Osteoblast (primary cell): ENCODE measurements around the gene EYA4. TPM values are rescaled to one million over a fixed set of nuclear protein-coding genes. Genes with fewer than 3 reads are reported as not detected.

ENCODE experiments used
- DNase-seq: peaks from one replicate; pipeline ENCODE4 v3.0.0; 2011; ENCODE audit warnings: low spot score, mixed read lengths; ENCODE audit not compliant: insufficient read length; ENCODE audit errors: missing footprints
- H2AFZ ChIP-seq: 2 replicates; pipeline ENCODE4 v1.6.0; 2011; ENCODE audit warnings: mild to moderate bottlenecking, low read length
- H3K27ac ChIP-seq: 2 replicates; pipeline ENCODE4 v1.5.1; 2011; ENCODE audit warnings: mild to moderate bottlenecking, low read depth, low read length, moderate library complexity
- H3K27me3 ChIP-seq: 2 replicates; pipeline ENCODE4 v1.6.0; 2012; ENCODE audit warnings: mild to moderate bottlenecking, control low read depth, inconsistent platforms, low read length, moderate library complexity; ENCODE audit not compliant: insufficient read depth
- H3K36me3 ChIP-seq: 2 replicates; pipeline ENCODE4 v1.5.1; 2011; ENCODE audit warnings: mild to moderate bottlenecking, low read length, control low read depth, moderate library complexity; ENCODE audit not compliant: insufficient read depth
- H3K4me1 ChIP-seq: 2 replicates; pipeline ENCODE4 v1.5.1; 2011; ENCODE audit warnings: mild to moderate bottlenecking, low read length, control low read depth, moderate library complexity; ENCODE audit not compliant: insufficient read depth
- H3K4me2 ChIP-seq: 2 replicates; pipeline ENCODE4 v1.6.0; 2011; ENCODE audit warnings: mild to moderate bottlenecking, low read length; ENCODE audit not compliant: insufficient read depth
- H3K4me3 ChIP-seq: fragments of 200-600 bp; sonication (generic); 3 replicates; pipeline ENCODE4 v1.5.1; 2012; ENCODE audit warnings: mild to moderate bottlenecking, low read length, inconsistent platforms; ENCODE audit not compliant: insufficient read depth
- H3K79me2 ChIP-seq: 2 replicates; pipeline ENCODE4 v1.6.0; 2012; ENCODE audit warnings: mild to moderate bottlenecking, low read length, control low read depth, inconsistent platforms; ENCODE audit not compliant: insufficient read depth
- H3K9me3 ChIP-seq: 2 replicates; pipeline ENCODE4 v1.5.1; 2011; ENCODE audit warnings: low read depth, low read length, control low read depth
- H4K20me1 ChIP-seq: 2 replicates; pipeline ENCODE4 v1.6.0; 2012; ENCODE audit warnings: mild to moderate bottlenecking, low read length, control low read depth; ENCODE audit not compliant: insufficient read depth
- total RNA-seq: library from RNA; depleted of rRNA; stranded (reverse); fragments of >200 nt; gene quantifications from 2 replicates; pipeline ENCODE4 v1.2.3, GENCODE V29; 2012
- TF ChIP-seq, protein P1 (sequence below): IDR thresholded peaks from 2 replicates; pipeline ENCODE4 v1.5.1; 2011; ENCODE audit warnings: mild to moderate bottlenecking, low read depth, low read length, moderate library complexity; ENCODE audit errors: extremely low read depth

EYA4 gene
- total RNA-seq, 1 donor, result 35.5 TPM

GRCh38 chr6:133528566-133528965 lies 287.4 kb downstream of the EYA4 start:
- TF ChIP-seq, protein P1, sequence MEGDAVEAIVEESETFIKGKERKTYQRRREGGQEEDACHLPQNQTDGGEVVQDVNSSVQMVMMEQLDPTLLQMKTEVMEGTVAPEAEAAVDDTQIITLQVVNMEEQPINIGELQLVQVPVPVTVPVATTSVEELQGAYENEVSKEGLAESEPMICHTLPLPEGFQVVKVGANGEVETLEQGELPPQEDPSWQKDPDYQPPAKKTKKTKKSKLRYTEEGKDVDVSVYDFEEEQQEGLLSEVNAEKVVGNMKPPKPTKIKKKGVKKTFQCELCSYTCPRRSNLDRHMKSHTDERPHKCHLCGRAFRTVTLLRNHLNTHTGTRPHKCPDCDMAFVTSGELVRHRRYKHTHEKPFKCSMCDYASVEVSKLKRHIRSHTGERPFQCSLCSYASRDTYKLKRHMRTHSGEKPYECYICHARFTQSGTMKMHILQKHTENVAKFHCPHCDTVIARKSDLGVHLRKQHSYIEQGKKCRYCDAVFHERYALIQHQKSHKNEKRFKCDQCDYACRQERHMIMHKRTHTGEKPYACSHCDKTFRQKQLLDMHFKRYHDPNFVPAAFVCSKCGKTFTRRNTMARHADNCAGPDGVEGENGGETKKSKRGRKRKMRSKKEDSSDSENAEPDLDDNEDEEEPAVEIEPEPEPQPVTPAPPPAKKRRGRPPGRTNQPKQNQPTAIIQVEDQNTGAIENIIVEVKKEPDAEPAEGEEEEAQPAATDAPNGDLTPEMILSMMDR, result no peak
- H3K27ac ChIP-seq, result no peak overlapping the region
- no peaks in the 10 kb centered on the region for H3K27me3 ChIP-seq
- no peak for DNase-seq
- no peak overlapping the region for H3K4me2 ChIP-seq
- no peaks in the 10 kb centered on the region for H3K4me1 ChIP-seq
- H3K4me3 ChIP-seq, result no peak overlapping the region
- H4K20me1 ChIP-seq, result no peaks in the 10 kb centered on the region
- H3K79me2 ChIP-seq, result no peaks in the 10 kb centered on the region
- no peaks in the 10 kb centered on the region for H3K36me3 ChIP-seq
- H3K9me3 ChIP-seq, result no peaks in the 10 kb centered on the region
- H2AFZ ChIP-seq, result no peak overlapping the region

DNA sequence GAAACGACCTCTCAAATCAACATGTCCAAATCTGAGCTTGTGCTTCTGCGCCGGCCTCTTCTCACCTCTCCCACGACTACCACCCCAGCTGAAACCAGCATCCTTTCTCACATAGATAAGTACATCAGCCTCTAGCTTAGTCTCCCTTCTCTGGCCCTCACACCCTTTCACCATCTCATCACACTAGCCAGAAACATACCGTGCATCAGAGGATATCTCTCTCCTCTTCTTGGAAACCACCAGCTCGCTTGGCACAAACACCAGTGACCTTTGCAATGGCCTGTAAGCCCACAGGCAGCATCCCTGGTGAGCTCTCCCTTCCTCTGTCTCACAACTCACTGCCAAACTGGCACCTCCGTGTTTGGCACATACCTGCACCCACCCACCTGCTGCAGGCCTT lies 291.8 kb downstream of the EYA4 start:
- Histone ChIP-seq H3K27me3 (no peaks in the 10 kb centered on the region), H3K4me1 (no peaks in the 10 kb centered on the region), H3K36me3 (no peaks in the 10 kb centered on the region), H3K9me3 (no peaks in the 10 kb centered on the region), H3K27ac (no peak overlapping the region), H3K4me3 (no peak overlapping the region), H2AFZ (no peak overlapping the region), H3K4me2 (no peak overlapping the region), H3K79me2 (no peaks in the 10 kb centered on the region), H4K20me1 (no peaks in the 10 kb centered on the region)
- TF ChIP-seq, protein P1, result no peak
- DNase-seq, result no peak

- Histone ChIP-seq H4K20me1 (no peaks in the 10 kb centered on the region), H3K4me2 (no peak overlapping the region), H3K27me3 (no peaks in the 10 kb centered on the region), H2AFZ (no peak overlapping the region), H3K27ac (no peak overlapping the region), H3K36me3 (no peaks in the 10 kb centered on the region), H3K4me1 (no peaks in the 10 kb centered on the region), H3K79me2 (no peaks in the 10 kb centered on the region), H3K4me3 (no peak overlapping the region), H3K9me3 (no peaks in the 10 kb centered on the region)
- TF ChIP-seq, protein P1, result no peak
- DNase-seq, result no peak
These were observed 298.5 kb downstream of the EYA4 start for GRCh38 chr6:133539502-133540259.

GRCh38 chr6:133540361-133540760 lies 299.2 kb downstream of the EYA4 start:
- Histone ChIP-seq H2AFZ (no peak overlapping the region), H3K36me3 (no peaks in the 10 kb centered on the region), H3K27me3 (no peaks in the 10 kb centered on the region), H3K4me3 (no peak overlapping the region), H4K20me1 (no peaks in the 10 kb centered on the region), H3K4me1 (no peaks in the 10 kb centered on the region), H3K4me2 (no peak overlapping the region), H3K9me3 (no peaks in the 10 kb centered on the region), H3K27ac (no peak overlapping the region), H3K79me2 (no peaks in the 10 kb centered on the region)
- no peak for DNase-seq
- TF ChIP-seq, protein P1, result no peak
